HS-27A (cell line): ENCODE data around the gene CHRND.
"Not testable (repeated sequence)": the region's sequence is repeated elsewhere in the genome, so short reads cannot be mapped to it uniquely, and the experiment has no call there.

Source experiments
- DNase-seq: peaks from one replicate; pipeline ENCODE4 v3.0.0-alpha.2; 2012; ENCODE audit warnings: low read depth, missing footprints

Gene CHRND

DNA sequence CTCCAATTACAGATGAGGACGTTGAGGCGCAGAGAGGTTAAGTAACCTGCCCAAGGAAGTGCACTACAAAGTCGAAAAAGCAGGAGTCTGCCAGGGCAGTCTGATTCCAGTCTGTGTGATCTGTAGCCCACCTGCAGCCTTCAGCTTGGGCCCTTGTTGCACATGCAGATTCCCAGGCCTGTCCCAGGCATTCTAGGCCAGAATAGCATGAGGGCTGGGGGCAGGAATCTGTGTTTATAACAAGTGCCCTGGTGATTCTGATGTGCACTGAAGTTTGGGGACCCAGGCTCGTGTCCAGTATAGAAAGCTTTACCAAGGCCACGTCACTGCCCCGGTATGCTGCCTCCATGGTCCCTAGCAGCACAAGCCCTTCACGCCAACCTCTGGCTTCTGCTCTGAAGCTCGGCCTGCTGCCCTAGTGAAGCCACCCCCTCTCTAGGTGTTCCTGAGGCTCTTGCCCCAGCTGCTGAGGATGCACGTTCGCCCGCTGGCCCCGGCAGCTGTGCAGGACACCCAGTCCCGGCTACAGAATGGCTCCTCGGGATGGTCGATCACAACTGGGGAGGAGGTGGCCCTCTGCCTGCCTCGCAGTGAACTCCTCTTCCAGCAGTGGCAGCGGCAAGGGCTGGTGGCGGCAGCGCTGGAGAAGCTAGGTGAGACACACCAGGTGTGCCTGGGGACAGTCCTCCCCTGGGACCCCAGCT, 18.1 kb downstream of the CHRND start:
- DNase-seq: no peak

DNA sequence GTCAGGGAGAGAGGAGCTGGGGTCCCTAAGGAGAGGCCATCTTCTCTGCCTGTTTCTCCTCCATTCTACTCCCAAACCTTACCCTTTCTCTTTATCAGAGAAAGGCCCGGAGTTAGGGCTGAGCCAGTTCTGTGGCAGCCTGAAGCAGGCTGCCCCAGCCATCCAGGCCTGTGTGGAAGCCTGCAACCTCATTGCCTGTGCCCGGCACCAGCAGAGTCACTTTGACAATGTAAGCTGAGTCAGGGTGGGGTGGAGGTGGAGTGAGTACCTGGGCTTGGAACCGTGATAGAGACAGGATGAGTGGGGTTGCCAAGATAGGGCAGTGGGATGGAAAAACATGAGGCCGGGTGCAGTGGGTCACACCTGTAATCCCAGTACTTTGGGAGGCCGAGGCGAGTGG, 18.7 kb downstream of the CHRND start:
- no peak for DNase-seq

DNA sequence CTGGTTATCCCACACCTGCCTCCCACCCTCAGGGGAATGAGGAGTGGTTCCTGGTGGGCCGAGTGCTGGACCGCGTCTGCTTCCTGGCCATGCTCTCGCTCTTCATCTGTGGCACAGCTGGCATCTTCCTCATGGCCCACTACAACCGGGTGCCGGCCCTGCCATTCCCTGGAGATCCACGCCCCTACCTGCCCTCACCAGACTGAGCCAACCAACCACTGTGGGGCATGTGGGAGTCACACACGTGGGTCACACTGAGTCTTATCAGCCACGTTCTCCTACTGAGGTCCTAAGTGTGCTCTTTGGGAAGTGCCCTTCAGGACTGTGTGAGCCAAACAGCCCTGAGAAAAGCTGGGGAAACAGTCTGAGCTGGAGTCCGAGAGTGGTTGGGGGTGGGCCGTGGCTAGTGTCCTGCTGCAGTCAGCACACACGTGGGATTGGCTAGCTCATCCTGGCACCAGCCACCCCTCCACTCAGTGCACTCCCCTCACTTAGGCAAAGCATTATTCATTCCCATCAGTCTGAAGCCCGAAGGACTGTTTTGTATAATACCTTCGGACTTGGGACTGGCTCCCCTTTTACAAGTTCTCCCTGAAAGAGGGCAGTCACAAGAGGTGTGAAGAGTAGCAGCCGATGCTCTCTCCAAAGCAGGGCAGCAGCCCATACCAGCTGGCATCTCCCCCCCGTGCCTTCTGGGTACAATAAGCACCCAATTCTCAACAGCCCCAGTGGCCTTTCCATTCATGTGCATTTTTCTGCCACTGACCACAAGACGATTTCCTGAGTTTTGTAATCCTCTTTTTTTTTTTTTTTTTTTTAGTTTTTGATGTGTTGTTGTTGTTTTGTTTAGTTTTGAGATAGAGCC, 19.8 kb downstream of the CHRND start:
- no peak for DNase-seq

DNA sequence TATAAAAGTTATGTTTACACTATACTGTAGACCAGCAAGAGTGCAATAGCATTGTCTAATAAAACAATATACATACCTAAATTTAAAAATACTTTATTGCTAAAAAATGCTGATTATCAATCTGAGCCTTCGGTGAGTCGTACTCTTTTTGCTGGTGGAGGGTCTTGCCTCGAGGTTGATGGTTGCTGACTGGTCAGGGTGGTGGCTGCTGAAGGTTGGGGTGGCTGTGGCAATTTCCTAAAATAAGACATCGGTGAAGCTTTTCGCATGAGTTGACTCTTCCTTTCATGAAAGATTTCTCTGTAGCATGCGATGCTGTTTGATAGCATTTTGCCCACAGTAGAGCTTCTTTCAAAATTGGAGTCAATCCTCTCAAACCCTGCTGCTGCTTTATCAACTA, 22.0 kb downstream of the CHRND start:
- DNase-seq: no peak

- peak; percentile 23 for DNase-seq
Measured at GRCh38 chr2:232549655-232550353, 23.8 kb downstream of the CHRND start.

DNA sequence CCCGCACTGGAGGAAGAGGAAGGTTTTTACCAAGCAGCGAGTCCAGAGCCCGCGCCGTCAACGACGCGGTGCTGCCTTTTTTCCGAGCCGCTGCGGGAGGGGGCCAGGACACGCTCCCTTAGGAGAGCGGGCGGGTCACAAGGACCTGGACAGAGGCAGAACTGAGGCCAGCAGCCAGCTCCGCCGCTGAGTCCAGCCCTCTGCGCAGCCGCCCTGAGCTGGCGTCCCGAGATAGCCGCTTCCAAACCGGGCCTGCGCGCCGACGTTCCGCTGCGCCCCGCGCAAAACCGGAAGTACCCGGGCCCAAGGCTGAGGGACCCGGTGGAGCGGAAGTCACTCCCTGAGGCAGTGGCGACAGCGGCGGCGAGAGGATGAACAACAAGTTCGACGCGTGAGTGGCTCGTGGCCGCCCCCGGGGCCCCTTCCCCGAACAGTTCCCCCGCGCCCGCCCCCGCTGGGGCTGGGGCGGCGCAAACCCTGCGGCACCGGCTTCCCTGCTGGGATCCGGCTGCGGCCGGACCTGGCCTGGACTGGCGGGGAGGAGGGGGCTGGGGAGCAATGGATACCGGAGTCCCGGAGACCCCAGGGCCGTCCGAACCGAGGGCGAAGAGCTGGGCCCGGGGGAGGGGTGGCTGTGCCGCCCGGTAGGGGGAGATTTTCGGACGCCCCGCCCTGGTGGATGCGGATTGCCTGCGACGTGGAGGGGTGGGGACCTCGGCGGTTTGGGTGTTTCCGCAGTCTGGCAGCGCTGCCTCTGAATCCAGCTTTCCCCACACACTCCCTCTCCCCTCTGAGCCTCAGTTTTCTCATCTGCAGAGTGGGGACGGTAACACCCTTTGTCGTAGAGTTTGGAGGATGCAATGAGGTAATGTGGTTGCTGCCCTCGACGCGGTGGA, 24.6 kb downstream of the CHRND start, which contains the start of the genes EIF4E2 and TIGD1:
Gene EIF4E2, plus strand, starts transcription at position 336 of the 896 bp plus-strand sequence. Its CDS starts 36 bp downstream, at position 372.
Gene TIGD1, minus strand, starts transcription at position 204 of the 896 bp plus-strand sequence. CDS start 675 bp downstream, outside the sequence.
- DNase-seq: peak; percentile 54

GRCh38 chr2:232551250-232551638, 25.3 kb downstream of the CHRND start:
- no peak for DNase-seq

- DNase-seq: no peak
Measured at GRCh38 chr2:232551776-232552175, 25.8 kb downstream of the CHRND start.

DNA sequence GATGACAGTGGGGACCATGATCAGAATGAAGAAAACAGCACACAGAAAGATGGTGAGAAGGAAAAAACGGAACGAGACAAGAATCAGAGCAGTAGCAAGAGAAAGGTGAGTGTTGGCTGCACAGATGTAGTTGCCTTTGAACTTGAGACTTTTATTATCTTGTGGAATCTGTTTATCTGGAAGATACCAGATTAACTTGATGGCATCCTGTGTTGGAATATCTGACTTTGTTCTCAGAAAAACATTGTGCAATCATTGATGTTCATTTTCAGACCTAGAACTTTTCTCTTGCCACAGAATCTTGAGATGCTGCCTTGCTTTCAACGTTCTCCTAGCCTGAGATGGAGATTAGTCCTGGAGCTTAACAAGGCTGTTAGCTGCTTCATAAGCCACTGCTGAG, 30.5 kb downstream of the CHRND start:
- DNase-seq: no peak

DNA sequence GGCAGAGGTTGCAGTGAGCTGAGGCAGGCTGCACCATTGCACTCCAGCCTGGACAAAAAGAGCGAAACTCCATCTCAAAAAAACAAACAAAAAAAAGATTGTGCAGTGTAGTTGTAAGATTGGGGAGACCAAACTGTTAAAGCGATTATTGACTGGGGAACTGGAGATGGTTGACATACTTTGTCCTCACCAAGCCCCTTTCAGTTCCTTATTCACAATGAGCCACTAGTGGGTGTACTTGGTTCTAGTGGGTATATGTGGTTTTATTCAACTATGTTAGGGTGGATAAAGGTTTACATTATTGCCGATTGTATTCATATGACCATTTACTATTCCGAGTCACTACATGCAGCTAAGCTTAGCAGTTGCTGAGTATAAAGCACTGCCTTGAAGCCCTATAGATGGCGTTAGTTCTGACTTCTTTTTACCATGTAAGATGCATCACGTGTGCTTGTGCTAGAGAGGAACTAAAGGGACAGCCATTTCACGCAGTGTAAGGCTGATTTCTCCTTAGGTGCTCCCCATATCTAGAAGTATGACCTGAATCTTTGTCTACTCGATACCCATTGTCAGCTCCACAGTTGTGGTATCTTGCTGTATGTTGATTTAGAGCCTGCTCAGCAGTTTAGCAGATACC, 36.7 kb downstream of the CHRND start:
- DNase-seq: no peak

GRCh38 chr2:232563580-232563979, 37.6 kb downstream of the CHRND start:
- DNase-seq: no peak

- no peak for DNase-seq
Measured at GRCh38 chr2:232567721-232568120, 41.8 kb downstream of the CHRND start.

DNA sequence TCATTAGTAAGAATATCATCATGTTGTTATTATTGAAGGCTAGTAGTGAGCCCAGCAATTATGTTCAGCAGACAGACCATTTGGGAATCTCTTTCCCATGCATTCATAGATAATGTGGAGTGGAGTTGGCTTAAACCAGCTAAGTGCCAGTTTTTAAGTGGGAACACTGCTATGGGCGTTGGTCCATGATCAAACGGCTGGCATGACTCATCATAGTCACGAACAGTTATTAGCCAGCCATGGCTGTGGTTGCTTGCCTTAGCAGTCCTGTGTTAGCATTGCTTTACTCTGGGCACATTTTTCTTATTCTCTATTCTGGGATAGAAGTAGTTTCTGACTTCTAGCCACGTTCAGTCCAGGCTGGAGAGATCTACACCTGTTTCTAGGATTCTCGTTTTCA, 42.2 kb downstream of the CHRND start:
- DNase-seq: peak; percentile 63

DNA sequence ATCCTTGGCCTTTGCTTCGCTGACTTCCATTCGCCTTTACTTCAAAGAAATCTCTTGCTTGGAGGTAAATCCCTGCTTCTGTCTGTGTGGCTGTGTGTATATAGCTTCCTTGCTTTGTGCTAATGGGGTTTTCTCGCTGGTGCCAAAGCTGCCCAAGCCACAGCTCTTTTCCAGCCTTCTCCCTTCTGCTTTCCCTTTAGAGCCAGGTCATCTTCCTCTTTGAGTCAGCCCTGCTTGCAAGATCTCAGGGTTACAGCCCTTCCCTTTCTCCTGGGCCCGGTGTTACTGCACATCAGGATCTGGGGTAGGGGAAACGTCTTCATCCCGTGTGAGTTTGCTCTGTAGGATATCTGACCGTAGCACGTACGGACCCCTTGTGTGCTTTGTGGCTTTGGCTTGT, 43.6 kb downstream of the CHRND start:
- DNase-seq: no peak

GRCh38 chr2:232570481-232570880, 44.5 kb downstream of the CHRND start:
- DNase-seq: not testable (repeated sequence)

DNA sequence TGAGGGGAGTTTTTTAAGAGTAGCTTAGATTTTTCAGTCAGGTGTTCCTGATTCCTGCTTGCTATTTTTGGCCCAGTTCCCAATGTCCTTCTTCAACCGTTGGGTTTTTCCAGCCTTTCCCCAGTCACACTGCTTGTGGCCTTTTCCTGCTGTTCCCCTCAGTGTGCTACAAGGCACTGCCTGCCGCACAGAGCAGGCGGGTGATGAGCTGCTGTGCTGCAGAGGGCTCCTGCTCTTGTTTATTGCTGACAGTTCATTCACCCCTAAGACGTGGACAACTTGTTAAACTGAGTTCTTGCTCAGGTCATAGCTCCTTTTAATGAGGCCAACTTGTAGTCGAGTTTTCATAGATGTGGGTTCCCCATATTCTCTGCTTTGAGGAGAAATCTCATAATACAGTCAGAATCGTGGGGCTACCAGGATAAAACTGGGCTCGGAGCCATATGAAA, 45.1 kb downstream of the CHRND start:
- DNase-seq: no peak

DNA sequence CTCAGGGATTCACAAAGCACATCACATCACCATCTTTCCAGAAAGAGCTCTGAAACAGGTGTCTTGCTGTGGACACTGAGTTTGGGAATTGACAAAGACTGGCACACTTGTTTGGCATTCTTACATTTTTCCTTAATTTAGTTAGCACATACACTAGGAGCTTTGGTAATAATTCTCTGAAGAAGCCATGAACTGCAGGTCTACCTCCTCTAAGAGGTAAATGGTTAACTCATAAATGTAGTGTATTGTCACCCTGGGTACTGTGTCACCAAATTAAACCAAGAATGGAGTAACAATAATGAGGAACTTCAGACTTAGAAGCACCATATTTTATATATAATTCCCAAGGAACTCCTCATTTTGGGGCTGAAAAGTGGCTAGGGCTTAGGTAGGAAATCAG, 47.1 kb downstream of the CHRND start:
- DNase-seq: no peak

DNA sequence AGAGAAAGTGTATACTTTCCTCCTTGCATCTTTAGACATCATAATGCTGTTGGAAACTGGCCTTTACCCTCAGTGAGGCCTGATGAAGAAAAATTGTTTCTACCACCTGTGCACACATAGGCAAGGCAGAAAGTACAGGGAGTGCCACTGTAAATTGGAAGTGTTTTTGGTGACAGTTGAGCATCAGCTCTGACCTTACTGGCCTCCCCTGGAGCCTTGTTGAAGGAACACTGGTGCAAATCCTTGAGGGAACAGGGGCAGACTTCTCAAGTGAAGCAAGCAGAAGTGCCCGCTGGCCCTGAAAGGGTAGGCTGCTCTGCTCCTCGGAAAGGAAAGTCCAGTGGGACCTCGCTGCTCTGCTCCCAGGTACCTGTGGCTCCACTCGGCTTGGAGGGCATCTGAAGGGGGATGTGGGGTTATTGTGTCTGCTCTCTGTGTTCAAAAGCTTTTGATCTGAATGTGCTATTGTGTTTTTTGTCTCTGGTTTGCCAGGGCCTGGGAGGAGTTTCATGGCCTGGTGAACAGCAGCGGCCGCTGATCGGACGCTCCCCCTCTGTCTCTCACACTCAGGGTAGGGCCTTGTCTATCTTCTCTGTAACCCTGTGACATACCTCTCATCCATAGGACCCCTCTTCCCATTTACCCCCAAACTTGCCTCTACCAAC, 47.9 kb downstream of the CHRND start:
- DNase-seq: no peak

DNA sequence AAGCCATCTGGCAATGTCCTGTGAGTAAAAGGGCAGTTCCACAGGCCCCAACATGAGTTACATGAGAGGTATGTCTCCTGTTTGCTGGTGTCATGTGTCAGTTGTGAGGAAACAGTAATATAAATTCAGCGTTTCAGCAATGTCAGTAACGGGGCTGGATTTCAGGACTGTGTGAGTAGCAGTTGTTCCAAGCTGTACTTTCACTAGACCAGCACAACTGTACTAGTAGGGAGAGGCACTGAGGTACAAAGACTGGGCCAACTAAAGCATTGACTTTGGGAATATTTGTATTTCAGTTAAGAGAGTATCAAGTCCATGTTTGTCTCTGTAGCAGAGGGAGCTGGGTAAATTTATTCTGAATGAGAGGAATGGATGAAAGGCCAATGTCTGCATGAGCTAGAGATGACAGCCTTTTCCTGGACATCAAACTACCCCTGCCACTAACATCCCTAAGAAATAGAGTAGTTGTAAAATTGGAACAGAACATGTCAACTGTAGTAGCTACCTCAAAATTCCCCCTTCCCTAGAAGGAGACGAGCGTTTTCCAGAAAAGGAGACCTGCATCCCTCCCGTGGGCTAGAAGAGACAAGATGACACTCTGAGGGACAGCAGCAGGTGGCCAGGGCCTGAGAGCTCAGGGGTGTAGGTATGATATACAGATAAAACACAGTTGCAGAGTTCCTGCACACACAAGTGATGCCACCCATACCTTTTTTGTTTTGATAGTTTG, 48.9 kb downstream of the CHRND start:
- no peak for DNase-seq

DNA sequence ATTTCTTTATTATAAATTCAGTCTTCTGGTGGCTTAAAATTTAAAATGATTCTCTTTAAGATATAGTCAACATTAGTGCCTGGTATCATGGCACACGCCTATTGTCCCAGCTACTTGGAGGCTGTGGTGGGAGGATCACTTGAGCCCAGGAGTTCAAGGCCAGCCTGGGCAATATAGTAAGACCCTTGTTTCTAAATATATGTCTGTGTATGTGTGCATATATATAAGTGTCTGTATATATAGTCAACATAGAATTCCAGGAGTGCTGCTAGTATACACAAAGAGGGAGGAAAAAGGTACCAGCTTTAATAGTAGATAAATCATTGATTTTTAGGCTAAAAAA, 49.4 kb downstream of the CHRND start:
- no peak for DNase-seq
